Breast epithelium (tissue), 4 donors: ENCODE data around the gene CRIM1. TPM values are rescaled to one million over a fixed set of nuclear protein-coding genes. Genes with fewer than 3 reads are reported as not detected.

Source experiments
- DNase-seq, 2 donors: peaks; one replicate each; pipeline ENCODE4 v3.0.0-alpha.2; 2019; ENCODE audit warnings: low spot score in 2 of 2
- H3K27ac ChIP-seq, 2 donors: fragments of 200-600 bp; sonication (generic) in 1 of 2; one replicate each; pipeline ENCODE4 v1.5.1; 2016 to 2019; ENCODE audit warnings: mild to moderate bottlenecking in 1 of 2
- H3K27me3 ChIP-seq, 2 donors: fragments of 200-600 bp; sonication (generic) in 1 of 2; one replicate each; pipeline versions ENCODE4 v1.5.1 to v1.6.0; 2017 to 2019; ENCODE audit warnings: control low read depth in 1 of 2, mild to moderate bottlenecking in 1 of 2
- H3K36me3 ChIP-seq: fragments of 200-600 bp; one replicate; pipeline ENCODE4 v1.5.1; 2019
- H3K4me1 ChIP-seq, 2 donors: fragments of 200-600 bp; sonication (generic); one replicate each; pipeline ENCODE4 v1.5.1; 2016 to 2019; ENCODE audit warnings: control low read depth in 1 of 2
- H3K4me3 ChIP-seq, 3 donors: fragments of 200-600 bp; sonication (generic); 1 replicate in 2 of 3; 2 replicates in 1 of 3; pipeline ENCODE4 v1.5.1; 2016 to 2019; ENCODE audit warnings: mild to moderate bottlenecking in 3 of 3, moderate library complexity in 2 of 3
- H3K9me3 ChIP-seq, 2 donors: fragments of 200-600 bp; sonication (generic) in 1 of 2; one replicate each; pipeline ENCODE4 v1.5.1; 2016 to 2019; ENCODE audit warnings: control low read depth in 1 of 2
- POLR2A ChIP-seq: fragments of 450-650 bp; IDR thresholded peaks from one replicate; pipeline ENCODE4 v1.6.1; 2016; ENCODE audit warnings: antibody characterized with exemption, mild to moderate bottlenecking, moderate library complexity
- POLR2AphosphoS5 ChIP-seq, 3 donors: sonication (generic); formaldehyde crosslinking; IDR thresholded peaks; one replicate each; pipeline ENCODE4 v1.6.1; 2017; ENCODE audit warnings: antibody characterized with exemption in 3 of 3
- intact Hi-C: fragments of 100-400 bp; cut with DNase I; formaldehyde crosslinking; loops from one replicate; pipeline ENCODE4 v1.15.1; 2023; ENCODE audit warnings: low total_unique reads
- total RNA-seq, 3 donors: library from RNA; depleted of rRNA; stranded (reverse); fragments of >200 nt; gene quantifications; one replicate each; pipeline ENCODE4 v1.1.0, GENCODE V29; 2016
- TF ChIP-seq, protein P1 (sequence below), 3 donors: fragments of 450-650 bp; IDR thresholded peaks; one replicate each; pipeline ENCODE4 v1.5.1; 2016 to 2017; ENCODE audit warnings: antibody characterized with exemption in 3 of 3, mild to moderate bottlenecking in 3 of 3, moderate library complexity in 3 of 3

The CRIM1 gene
- total RNA-seq, 3 donors from 2014 or later = 166 to 187 (median 178) TPM

DNA sequence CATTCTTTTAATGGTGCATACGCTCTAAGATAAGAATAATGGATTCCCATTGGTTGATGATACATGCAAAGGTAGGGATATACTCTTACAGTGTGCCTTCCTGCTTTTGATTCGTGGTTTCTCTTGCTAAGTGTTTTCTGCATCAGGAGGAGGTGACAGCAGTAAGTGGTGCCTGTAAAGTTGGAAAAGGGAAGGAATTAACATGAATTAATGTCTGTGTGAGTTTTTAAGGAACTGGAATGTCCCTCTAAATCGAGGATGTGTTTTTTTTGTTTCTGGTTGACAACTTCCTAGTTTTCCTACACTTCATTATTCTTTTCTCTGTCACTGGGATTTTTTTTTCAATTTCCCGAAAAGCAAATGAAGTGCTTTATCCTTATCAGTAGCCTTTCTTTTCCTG lies 54.4 kb downstream of the CRIM1 start:
- Histone ChIP-seq H3K4me3 (no peak overlapping the region), H3K36me3 (no peaks in the 10 kb centered on the region), H3K27ac (peak overlapping the region; percentile 71 to 74), H3K4me1 (peaks cover 6 to 19% of the 10 kb centered on the region in 2 donors), H3K27me3 (no peaks in the 10 kb centered on the region), H3K9me3 (no peaks in the 10 kb centered on the region)
- intact Hi-C loops = loop anchor here (10.0 kb wide), 1 partner anchor 1125 kb away; no protein-coding TSS in a partner anchor
- no peak for TF ChIP-seq POLR2AphosphoS5 (IDR thresholded peaks at IDR 0.05)
- TF ChIP-seq, protein P1, sequence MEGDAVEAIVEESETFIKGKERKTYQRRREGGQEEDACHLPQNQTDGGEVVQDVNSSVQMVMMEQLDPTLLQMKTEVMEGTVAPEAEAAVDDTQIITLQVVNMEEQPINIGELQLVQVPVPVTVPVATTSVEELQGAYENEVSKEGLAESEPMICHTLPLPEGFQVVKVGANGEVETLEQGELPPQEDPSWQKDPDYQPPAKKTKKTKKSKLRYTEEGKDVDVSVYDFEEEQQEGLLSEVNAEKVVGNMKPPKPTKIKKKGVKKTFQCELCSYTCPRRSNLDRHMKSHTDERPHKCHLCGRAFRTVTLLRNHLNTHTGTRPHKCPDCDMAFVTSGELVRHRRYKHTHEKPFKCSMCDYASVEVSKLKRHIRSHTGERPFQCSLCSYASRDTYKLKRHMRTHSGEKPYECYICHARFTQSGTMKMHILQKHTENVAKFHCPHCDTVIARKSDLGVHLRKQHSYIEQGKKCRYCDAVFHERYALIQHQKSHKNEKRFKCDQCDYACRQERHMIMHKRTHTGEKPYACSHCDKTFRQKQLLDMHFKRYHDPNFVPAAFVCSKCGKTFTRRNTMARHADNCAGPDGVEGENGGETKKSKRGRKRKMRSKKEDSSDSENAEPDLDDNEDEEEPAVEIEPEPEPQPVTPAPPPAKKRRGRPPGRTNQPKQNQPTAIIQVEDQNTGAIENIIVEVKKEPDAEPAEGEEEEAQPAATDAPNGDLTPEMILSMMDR (IDR thresholded peaks at IDR 0.05) = no peak
- no peak for TF ChIP-seq POLR2A
- DNase-seq = no peak

GRCh38 chr2:36410681-36411080 lies 55.1 kb downstream of the CRIM1 start:
- H3K4me1 ChIP-seq = peaks cover 6 to 19% of the 10 kb centered on the region in 2 donors
- H3K9me3 ChIP-seq = no peaks in the 10 kb centered on the region
- no peak for DNase-seq
- H3K4me3 ChIP-seq = no peak overlapping the region
- no peaks in the 10 kb centered on the region for H3K27me3 ChIP-seq
- intact Hi-C loops = loop anchor here (10.0 kb wide), 1 partner anchor 1124 kb away; no protein-coding TSS in a partner anchor
- TF ChIP-seq POLR2AphosphoS5 (IDR thresholded peaks at IDR 0.05) = no peak
- peak overlapping the region in 1 of 2 donors; percentile 74 for H3K27ac ChIP-seq
- no peaks in the 10 kb centered on the region for H3K36me3 ChIP-seq

GRCh38 chr2:36411962-36412444 lies 56.4 kb downstream of the CRIM1 start:
- no peak for TF ChIP-seq POLR2AphosphoS5 (IDR thresholded peaks at IDR 0.05)
- TF ChIP-seq POLR2A = no peak
- TF ChIP-seq, protein P1 (IDR thresholded peaks at IDR 0.05) = no peak
- H3K27me3 ChIP-seq = no peaks in the 10 kb centered on the region
- intact Hi-C loops = loop anchor here (10.0 kb wide), 1 partner anchor 1123 kb away; no protein-coding TSS in a partner anchor
- H3K4me1 ChIP-seq = peaks cover 10 to 26% of the 10 kb centered on the region in 2 donors
- no peaks in the 10 kb centered on the region for H3K36me3 ChIP-seq
- peak overlapping the region in 1 of 2 donors; percentile 33 for H3K27ac ChIP-seq
- no peak for DNase-seq
- no peaks in the 10 kb centered on the region for H3K9me3 ChIP-seq
- no peak overlapping the region for H3K4me3 ChIP-seq

GRCh38 chr2:36413218-36413617 lies 57.6 kb downstream of the CRIM1 start:
- H3K4me3 ChIP-seq = no peak overlapping the region
- peak overlapping the region; percentile 5 to 45 for H3K27ac ChIP-seq
- intact Hi-C loops = loop anchor here (10.0 kb wide), 1 partner anchor 1122 kb away; no protein-coding TSS in a partner anchor
- H3K27me3 ChIP-seq = no peaks in the 10 kb centered on the region
- no peaks in the 10 kb centered on the region for H3K36me3 ChIP-seq
- H3K9me3 ChIP-seq = no peaks in the 10 kb centered on the region
- H3K4me1 ChIP-seq = peaks cover 7 to 33% of the 10 kb centered on the region in 2 donors
- TF ChIP-seq POLR2AphosphoS5 (IDR thresholded peaks at IDR 0.05) = no peak
- no peak for TF ChIP-seq POLR2A
- DNase-seq = no peak

- H3K27me3 ChIP-seq = no peaks in the 10 kb centered on the region
- H3K9me3 ChIP-seq = no peaks in the 10 kb centered on the region
- DNase-seq = no peak
- H3K36me3 ChIP-seq = no peaks in the 10 kb centered on the region
- peaks cover 3 to 25% of the 10 kb centered on the region in 2 donors for H3K4me1 ChIP-seq
- TF ChIP-seq, protein P1 (IDR thresholded peaks at IDR 0.05) = no peak
- TF ChIP-seq POLR2AphosphoS5 (IDR thresholded peaks at IDR 0.05) = no peak
- TF ChIP-seq POLR2A = no peak
- intact Hi-C loops = loop anchor here (10.0 kb wide), 1 partner anchor 1120 kb away; no protein-coding TSS in a partner anchor
- H3K27ac ChIP-seq = peak overlapping the region; percentile 5 to 45
- no peak overlapping the region for H3K4me3 ChIP-seq
Measured at GRCh38 chr2:36414307-36414706, 58.7 kb downstream of the CRIM1 start.

GRCh38 chr2:36415381-36416022 lies 59.9 kb downstream of the CRIM1 start:
- peaks cover 3 to 23% of the 10 kb centered on the region in 2 donors for H3K4me1 ChIP-seq
- H3K27ac ChIP-seq = peak overlapping the region; percentile 5 to 46
- no peak for DNase-seq
- intact Hi-C loops = loop anchor here (10.0 kb wide), 1 partner anchor 1119 kb away; no protein-coding TSS in a partner anchor
- H3K36me3 ChIP-seq = no peaks in the 10 kb centered on the region
- no peak overlapping the region for H3K4me3 ChIP-seq
- no peaks in the 10 kb centered on the region for H3K27me3 ChIP-seq
- H3K9me3 ChIP-seq = no peaks in the 10 kb centered on the region
- no peak for TF ChIP-seq POLR2A
- TF ChIP-seq, protein P1 (IDR thresholded peaks at IDR 0.05) = no peak
- no peak for TF ChIP-seq POLR2AphosphoS5 (IDR thresholded peaks at IDR 0.05)
